ENCODE measurements around the gene MRPL24. TPM values are rescaled to one million over a fixed set of nuclear protein-coding genes. Genes with fewer than 3 reads are reported as not detected.

Gene MRPL24
- total and polyA plus RNA-seq, 10 of the 15 experiments (the other 5 are each of a cell fraction or from before 2014, with no cell fraction given): 87.4 to 269 (median 134) TPM

DNA sequence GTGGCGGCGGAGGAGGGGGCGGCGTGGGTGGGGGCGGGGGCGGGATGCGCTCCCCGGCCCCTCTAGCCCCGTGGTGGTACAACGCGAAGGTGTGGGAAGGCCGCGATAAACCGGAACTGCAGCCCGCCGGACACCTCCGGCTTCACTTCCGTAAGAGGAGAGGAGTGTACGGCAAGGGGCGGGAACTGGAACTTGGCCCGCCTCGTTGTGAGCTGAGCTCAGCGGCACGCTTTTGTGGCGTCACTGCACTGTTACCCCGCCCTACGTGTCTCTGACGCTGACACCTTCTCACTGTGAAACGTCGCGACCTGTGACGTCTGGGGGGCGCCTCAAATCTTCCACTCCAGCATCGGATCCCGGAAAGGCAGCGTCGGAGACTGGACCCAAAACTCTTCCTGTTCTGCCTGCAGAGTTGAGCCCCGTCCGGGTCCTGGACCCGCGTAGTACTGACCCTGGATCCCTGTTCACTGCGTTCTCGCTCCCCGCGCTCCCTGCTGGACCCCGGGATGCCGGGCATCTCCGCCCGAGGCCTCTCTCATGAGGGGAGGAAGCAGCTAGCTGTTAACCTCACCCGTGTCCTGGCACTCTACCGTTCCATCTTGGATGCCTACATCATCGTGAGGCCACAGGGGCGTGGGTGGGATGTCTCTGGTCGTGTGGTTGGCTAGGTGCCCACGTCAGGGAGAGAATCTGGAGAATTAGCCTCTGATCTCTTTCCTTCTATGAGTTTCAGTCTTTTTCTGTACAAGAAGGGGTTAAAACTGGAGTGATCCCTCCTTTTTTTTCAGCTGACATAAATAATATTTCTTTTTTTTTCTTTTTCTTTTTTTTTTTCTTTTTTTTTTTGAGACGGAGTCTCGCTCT, 12.1 kb downstream of the MRPL24 start, which contains the start of gene ISG20L2 (continued):
- TF ChIP-seq, protein P1, sequence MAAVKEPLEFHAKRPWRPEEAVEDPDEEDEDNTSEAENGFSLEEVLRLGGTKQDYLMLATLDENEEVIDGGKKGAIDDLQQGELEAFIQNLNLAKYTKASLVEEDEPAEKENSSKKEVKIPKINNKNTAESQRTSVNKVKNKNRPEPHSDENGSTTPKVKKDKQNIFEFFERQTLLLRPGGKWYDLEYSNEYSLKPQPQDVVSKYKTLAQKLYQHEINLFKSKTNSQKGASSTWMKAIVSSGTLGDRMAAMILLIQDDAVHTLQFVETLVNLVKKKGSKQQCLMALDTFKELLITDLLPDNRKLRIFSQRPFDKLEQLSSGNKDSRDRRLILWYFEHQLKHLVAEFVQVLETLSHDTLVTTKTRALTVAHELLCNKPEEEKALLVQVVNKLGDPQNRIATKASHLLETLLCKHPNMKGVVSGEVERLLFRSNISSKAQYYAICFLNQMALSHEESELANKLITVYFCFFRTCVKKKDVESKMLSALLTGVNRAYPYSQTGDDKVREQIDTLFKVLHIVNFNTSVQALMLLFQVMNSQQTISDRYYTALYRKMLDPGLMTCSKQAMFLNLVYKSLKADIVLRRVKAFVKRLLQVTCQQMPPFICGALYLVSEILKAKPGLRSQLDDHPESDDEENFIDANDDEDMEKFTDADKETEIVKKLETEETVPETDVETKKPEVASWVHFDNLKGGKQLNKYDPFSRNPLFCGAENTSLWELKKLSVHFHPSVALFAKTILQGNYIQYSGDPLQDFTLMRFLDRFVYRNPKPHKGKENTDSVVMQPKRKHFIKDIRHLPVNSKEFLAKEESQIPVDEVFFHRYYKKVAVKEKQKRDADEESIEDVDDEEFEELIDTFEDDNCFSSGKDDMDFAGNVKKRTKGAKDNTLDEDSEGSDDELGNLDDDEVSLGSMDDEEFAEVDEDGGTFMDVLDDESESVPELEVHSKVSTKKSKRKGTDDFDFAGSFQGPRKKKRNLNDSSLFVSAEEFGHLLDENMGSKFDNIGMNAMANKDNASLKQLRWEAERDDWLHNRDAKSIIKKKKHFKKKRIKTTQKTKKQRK (IDR thresholded peaks at IDR 0.05; ENCODE audit: low read depth, low read length): no peak
- TF ChIP-seq, protein P2, sequence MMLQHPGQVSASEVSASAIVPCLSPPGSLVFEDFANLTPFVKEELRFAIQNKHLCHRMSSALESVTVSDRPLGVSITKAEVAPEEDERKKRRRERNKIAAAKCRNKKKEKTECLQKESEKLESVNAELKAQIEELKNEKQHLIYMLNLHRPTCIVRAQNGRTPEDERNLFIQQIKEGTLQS (IDR thresholded peaks at IDR 0.05; ENCODE audit: borderline replicate concordance, extremely low read depth, low read depth, low read length): 0 out of 2 replicates have a peak, but pooled peaks have one; percentile 9
- TF ChIP-seq STAT3 (IDR thresholded peaks at IDR 0.05; ENCODE audit: low read depth, low read length) (no peak), CREM (IDR thresholded peaks at IDR 0.05; ENCODE audit: low read depth) (peak; percentile 99), TCF7 (IDR thresholded peaks at IDR 0.05; ENCODE audit: borderline replicate concordance) (no peak), KAT2A (conservative IDR thresholded peaks at IDR 0.05; ENCODE audit: control insufficient read depth, low read depth, low read length) (no peak), ZNF622 (IDR thresholded peaks at IDR 0.05) (no peak), ETV6 (conservative IDR thresholded peaks at IDR 0.05 in 1 of 2, IDR thresholded peaks at IDR 0.05 in 1 of 2; ENCODE audit: borderline replicate concordance in 1 of 2, low read depth in 1 of 2) (no peak; a peak in 1 of 4 replicates), PML (IDR thresholded peaks at IDR 0.05; ENCODE audit: low read length) (no peak), ZSCAN29 (IDR thresholded peaks at IDR 0.05) (no peak), SRF (IDR thresholded peaks at IDR 0.05; ENCODE audit: low read depth in 2 of 2, low read length in 2 of 2) (0 out of 4 replicates have a peak, but pooled peaks of 1 of the 2 experiments have one; percentile 15), FOS (IDR thresholded peaks at IDR 0.05; ENCODE audit: borderline replicate concordance, extremely low read depth, insufficient read length) (no peak), CHD2 (IDR thresholded peaks at IDR 0.05; ENCODE audit: borderline replicate concordance, low read depth, low read length) (peak; percentile 59)
- TF ChIP-seq, protein P3, sequence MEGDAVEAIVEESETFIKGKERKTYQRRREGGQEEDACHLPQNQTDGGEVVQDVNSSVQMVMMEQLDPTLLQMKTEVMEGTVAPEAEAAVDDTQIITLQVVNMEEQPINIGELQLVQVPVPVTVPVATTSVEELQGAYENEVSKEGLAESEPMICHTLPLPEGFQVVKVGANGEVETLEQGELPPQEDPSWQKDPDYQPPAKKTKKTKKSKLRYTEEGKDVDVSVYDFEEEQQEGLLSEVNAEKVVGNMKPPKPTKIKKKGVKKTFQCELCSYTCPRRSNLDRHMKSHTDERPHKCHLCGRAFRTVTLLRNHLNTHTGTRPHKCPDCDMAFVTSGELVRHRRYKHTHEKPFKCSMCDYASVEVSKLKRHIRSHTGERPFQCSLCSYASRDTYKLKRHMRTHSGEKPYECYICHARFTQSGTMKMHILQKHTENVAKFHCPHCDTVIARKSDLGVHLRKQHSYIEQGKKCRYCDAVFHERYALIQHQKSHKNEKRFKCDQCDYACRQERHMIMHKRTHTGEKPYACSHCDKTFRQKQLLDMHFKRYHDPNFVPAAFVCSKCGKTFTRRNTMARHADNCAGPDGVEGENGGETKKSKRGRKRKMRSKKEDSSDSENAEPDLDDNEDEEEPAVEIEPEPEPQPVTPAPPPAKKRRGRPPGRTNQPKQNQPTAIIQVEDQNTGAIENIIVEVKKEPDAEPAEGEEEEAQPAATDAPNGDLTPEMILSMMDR (IDR thresholded peaks at IDR 0.05 in 2 of 3, conservative IDR thresholded peaks at IDR 0.05 in 1 of 3; ENCODE audit: control insufficient read depth in 2 of 3, extremely low read depth in 1 of 3, insufficient read depth in 1 of 3, low read depth in 3 of 3, low read length in 3 of 3): no peak; a peak in 1 of 6 replicates
- TF ChIP-seq, protein P4, sequence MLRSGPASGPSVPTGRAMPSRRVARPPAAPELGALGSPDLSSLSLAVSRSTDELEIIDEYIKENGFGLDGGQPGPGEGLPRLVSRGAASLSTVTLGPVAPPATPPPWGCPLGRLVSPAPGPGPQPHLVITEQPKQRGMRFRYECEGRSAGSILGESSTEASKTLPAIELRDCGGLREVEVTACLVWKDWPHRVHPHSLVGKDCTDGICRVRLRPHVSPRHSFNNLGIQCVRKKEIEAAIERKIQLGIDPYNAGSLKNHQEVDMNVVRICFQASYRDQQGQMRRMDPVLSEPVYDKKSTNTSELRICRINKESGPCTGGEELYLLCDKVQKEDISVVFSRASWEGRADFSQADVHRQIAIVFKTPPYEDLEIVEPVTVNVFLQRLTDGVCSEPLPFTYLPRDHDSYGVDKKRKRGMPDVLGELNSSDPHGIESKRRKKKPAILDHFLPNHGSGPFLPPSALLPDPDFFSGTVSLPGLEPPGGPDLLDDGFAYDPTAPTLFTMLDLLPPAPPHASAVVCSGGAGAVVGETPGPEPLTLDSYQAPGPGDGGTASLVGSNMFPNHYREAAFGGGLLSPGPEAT (IDR thresholded peaks at IDR 0.05; ENCODE audit: low read depth): peak; percentile 39
- TF ChIP-seq, protein P5, sequence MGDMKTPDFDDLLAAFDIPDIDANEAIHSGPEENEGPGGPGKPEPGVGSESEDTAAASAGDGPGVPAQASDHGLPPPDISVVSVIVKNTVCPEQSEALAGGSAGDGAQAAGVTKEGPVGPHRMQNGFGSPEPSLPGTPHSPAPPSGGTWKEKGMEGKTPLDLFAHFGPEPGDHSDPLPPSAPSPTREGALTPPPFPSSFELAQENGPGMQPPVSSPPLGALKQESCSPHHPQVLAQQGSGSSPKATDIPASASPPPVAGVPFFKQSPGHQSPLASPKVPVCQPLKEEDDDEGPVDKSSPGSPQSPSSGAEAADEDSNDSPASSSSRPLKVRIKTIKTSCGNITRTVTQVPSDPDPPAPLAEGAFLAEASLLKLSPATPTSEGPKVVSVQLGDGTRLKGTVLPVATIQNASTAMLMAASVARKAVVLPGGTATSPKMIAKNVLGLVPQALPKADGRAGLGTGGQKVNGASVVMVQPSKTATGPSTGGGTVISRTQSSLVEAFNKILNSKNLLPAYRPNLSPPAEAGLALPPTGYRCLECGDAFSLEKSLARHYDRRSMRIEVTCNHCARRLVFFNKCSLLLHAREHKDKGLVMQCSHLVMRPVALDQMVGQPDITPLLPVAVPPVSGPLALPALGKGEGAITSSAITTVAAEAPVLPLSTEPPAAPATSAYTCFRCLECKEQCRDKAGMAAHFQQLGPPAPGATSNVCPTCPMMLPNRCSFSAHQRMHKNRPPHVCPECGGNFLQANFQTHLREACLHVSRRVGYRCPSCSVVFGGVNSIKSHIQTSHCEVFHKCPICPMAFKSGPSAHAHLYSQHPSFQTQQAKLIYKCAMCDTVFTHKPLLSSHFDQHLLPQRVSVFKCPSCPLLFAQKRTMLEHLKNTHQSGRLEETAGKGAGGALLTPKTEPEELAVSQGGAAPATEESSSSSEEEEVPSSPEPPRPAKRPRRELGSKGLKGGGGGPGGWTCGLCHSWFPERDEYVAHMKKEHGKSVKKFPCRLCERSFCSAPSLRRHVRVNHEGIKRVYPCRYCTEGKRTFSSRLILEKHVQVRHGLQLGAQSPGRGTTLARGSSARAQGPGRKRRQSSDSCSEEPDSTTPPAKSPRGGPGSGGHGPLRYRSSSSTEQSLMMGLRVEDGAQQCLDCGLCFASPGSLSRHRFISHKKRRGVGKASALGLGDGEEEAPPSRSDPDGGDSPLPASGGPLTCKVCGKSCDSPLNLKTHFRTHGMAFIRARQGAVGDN (IDR thresholded peaks at IDR 0.05): no peak
